Measurements from ENCODE around the gene SULT1B1.

DNA sequence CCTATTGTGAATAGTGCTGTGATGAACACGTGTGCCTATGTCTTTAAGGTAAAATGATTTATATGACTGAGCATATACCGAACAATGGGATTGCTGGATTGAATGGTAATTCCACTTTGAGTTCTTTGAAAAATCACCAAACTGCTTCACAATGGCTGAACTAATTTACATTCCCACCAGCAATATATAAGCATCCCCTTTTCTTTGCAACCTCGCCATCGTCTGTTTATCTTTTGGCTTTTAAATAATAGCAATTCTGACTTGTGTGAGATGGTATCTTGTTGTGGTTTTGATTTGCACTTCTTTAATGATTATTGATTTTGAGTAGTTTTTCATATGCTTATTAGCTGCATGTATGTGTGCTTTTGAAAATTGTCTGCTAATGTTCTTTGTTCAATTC, 75.6 kb downstream of the SULT1B1 start:
- no peak for TF ChIP-seq EZH2 (optimal IDR thresholded peaks at IDR 0.05; ENCODE audit: low read depth, low read length)
- TF ChIP-seq, protein P1, sequence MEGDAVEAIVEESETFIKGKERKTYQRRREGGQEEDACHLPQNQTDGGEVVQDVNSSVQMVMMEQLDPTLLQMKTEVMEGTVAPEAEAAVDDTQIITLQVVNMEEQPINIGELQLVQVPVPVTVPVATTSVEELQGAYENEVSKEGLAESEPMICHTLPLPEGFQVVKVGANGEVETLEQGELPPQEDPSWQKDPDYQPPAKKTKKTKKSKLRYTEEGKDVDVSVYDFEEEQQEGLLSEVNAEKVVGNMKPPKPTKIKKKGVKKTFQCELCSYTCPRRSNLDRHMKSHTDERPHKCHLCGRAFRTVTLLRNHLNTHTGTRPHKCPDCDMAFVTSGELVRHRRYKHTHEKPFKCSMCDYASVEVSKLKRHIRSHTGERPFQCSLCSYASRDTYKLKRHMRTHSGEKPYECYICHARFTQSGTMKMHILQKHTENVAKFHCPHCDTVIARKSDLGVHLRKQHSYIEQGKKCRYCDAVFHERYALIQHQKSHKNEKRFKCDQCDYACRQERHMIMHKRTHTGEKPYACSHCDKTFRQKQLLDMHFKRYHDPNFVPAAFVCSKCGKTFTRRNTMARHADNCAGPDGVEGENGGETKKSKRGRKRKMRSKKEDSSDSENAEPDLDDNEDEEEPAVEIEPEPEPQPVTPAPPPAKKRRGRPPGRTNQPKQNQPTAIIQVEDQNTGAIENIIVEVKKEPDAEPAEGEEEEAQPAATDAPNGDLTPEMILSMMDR (IDR thresholded peaks at IDR 0.05; ENCODE audit: low read length): no peak
